SKM-1 (cell line): Measurements from ENCODE around the gene UTF1.
"Not testable (repeated sequence)": the region's sequence is repeated elsewhere in the genome, so short reads cannot be mapped to it uniquely, and the experiment has no call there.

Experiments
- DNase-seq: peaks from one replicate; lab custom pipeline; 2025; ENCODE audit not compliant: unreplicated experiment; lab: John Stamatoyannopoulos, UW

UTF1 gene

DNA sequence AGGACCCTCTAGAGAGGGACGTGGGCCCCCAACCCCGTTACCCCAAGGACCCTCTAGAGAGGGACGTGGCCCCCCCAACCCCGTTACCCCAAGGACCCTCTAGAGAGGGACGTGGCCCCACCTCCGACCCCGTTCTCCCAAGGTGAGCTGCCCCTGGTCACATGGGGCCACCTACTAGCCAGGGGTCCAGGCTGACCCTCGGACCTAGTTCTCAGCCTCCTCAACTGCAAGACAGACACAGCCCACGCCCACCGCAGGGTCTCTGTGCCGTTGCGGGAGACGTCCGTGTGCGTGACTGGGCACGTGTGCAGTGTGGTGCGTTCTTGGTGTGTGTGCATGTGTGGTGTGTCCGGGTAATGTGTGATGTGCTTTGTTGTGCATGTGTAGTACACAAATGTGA lies 21.6 kb upstream of the UTF1 start:
- no peak for DNase-seq

DNA sequence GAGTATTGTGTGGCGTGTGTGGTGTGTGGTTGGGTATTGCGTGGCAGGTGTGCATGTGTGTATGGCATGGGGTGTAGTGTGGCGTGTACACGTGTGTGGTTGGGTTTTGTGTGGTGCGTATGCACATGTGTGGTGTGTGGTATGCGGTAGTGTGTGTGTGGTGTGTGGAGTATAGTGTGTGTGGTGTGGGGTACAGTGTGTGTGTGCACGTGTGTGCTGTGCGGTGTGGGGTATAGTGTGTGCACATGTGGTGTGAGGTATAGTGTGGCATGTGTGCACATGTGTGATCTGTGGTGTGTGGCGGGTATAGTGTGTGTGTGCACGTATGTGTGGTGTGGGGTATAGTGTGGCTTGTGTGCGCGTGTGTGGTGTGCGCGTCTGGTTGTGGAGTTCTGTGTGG lies 20.9 kb upstream of the UTF1 start:
- no peak for DNase-seq

DNA sequence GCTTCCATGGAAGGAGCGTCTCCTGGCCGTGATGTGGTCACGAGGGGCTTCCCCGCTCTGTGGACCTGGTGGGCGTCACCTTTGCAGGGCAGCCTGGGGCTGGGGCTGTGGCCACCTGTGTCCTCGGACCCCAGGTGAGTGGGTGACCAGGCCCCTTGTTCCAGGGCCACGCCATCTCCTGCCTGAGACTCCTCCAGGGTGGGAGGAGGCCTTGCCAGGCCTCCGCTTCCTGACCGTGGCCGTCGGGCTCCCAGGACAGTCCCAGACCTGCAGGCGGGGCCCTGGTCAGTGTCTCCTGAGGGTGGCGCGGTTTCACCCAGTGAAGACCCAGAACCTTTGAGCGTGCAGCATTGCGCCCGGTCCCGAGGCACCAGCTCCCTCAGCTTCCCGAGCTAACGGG lies 20.4 kb upstream of the UTF1 start:
- no peak for DNase-seq

DNA sequence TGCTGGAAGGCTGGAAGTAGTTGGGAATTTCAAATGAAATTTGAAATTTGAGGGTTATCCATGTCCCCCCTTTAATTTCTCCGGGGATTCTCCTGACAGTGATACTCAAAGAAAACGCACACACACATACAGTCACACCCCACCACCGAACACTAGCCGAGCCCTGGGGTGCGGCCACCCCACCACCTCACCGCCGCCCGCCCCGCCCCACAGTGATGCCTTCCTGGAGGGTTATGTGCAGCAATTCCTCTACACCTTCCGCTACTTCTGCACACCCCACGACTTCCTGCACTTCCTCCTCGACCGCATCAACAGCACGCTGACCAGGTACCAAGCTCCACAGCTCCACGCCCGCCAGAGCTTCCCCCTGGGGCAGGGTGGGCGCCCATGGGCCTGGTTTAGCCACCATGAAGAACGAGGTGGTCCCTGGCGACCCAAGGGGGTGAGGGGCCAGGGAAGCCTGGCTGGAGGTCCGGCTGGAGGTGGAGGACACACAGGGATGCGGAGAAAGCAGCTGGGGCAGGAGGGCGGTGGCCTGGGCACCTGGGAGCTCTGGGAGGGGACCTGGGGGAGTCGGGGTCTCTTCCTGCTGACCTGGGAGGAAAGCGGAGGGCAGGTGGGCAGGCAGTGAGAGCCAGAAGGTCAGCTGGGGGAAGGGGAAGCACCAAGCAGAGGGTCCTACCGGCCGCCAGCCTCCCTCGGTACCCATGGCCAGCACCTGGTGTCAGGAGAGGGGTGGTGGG lies 19.4 kb upstream of the UTF1 start:
- no peak for DNase-seq

DNA sequence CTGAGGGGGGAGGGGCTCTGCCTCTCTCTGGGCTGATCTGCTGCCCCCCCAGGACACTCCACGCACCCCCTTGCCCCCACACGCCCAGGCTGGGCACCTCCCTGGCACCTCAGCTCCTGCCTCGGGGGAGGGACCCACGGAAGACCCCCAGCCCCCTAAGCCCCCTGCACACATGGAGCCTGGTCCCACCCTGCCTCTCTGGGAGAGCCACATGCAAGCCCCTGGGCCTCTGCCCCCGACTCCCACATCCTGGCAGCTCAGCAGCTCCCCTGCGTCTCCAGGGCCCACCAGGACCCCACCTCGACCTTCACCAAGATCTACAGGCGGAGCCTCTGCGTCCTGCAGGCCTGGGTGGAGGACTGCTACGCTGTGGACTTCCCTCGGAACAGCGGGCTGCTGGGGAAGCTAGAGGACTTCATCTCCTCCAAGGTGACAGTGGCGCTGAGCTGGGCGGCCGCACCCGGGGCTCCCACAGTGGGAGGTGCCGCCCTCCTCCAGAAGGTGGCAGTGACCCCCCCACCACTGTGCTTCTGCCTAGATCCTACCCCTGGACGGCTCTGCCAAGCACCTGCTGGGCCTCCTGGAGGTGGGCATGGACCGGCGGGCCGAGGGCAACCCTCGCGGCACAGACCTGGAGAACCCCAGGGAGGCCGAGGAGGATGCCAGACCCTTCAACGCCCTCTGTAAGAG lies 18.7 kb upstream of the UTF1 start:
- DNase-seq, result no peak

DNA sequence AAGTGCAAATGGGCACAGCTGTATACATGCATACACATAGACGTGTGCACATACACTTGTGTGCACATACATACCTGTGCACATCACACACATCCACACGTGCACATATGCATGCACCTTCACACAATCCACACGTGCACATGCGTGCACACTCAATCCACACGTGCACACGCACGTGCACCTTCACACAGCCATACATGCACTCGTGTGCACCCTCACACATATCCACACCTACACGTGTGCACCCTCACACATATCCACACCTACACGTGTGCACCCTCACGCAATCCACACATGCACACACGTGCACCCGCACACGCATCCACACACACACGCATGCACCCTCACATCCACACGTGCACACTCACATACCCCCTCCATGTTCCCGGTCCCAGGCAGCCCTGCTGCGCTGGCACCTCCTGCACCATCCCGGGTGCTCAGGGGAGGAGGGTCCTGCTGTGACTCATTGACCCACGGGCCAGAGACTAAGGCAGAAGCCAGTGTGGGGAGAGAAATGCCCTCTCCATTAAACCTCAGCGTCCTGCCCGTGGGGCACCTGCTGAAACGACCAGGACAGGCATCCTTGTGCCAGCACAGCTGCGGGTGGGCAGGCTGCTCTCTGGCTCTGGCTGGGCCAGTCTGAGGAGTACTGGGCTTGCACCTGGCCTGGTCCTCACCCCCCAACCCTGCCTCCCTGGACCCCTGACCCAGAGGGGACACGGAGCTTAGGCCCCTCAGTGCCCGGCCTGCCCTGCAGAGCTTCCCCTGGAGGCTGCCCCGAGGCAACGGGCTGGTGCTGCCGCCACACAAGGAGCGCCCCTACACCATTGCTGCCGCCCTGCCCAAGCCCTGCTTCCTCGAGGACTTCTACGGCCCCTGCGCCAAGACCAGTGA lies 17.8 kb upstream of the UTF1 start:
- no peak for DNase-seq

DNA sequence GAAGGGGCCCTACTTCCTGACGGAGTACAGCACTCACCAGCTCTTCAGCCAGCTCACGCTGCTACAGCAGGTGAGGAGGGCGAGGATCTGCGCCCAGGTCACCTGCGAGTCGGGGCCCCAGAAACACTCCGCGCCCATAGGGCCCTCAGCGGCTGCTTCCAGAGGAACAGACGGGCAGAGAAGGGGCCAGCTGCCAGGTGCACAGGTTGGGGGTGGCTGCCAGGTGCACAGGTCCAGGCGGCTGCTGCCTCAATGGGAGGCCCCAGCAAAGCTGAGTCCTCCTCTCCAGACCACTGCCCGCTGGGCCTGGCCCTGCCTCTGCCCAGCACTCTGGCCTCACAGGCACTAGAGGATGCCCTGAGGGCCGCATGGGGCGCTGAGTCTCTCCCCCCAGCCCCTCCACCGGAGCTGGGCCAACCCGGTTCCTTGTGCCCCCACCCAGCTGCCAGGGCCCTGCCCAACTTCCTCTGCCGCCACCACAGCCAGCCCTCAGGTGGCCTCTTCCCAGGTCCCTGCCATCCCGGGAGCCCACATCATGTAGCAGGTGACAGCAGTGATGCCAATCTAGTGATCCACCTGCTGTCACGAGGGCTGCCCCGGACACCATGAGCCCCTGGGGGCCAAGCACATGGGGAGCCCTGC lies 17.0 kb upstream of the UTF1 start:
- DNase-seq, result no peak

DNA sequence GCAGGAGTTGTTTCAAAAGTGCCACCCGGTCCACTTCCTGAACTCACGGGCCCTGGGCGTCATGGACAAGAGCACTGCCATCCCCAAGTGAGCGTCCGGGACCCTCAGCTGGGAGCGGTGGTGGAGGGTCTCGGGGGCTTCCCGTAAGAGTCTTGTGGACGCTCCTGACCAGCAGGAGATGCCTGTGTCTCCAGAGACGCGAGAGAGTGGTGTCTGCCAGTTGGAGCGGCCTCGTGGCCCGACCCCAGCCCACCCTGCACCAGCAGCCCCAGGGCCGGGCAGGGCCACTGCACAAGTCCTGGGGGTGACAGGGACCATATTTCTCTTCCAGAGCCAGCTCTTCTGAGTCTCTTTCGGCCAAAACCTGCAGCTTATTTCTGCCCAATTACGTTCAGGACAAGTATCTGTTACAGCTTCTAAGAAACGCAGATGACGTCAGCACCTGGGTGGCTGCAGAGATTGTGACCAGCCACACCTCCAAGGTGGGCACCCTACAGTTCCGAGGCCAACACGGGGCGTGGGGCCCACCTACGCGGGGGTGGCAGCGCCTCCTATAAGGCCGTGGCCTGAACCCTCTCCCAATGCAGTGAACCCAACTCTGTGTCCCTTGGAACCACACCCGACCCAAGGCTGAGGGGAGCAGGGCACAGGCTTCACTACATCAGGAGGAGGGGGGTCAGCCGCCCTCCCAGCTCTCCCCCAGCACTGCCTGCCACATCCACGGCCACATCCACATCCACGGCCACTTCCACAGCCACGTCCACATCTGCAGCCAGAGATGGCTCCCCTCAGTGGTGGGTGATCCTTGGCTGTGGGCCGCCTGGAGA lies 16.2 kb upstream of the UTF1 start:
- no peak for DNase-seq

DNA sequence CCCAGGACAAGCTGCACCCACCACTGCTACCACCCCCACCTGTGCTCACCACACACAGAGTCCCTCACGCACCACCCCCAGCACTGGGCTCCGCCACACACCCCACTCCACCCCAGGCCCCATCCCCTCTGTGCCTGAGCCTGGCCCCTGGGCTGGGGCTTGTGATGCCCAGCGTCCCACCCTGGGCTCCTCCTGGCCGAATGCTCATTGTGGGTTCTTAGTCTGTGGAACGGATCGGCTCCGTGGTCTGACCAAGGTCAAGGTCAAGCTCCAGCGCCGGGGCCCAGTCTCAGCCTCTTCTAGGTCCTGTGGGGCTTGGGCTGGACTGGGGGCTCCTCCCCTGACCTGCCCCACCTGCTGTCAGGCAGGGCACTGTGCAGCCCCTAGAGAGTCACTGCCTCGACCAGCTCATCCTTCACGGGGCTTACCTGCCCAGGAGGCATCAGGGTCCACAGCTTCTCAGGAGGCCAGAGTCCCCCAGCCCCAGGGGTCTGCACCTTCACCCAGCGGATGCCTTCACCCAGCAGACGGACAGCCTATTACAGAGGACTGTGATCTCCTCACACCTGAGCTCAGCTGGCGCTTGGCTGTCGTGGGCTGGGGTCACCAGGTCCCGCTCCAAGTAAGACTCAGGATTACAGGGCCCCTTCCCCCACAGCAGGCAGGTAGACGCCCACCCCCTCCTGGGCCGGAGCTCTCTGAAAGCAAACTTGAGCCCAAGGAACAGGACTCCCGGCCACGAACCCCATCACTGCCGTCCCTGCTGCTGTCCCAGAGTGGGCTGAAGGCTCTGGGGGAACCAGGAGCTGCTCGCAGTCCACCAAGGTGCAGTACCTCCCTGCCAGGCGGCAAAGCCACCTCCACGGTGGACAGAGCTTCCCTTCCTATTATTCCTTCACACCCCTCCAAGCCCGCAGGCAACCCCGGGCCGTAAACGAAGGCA lies 15.3 kb upstream of the UTF1 start:
- DNase-seq, result no peak

DNA sequence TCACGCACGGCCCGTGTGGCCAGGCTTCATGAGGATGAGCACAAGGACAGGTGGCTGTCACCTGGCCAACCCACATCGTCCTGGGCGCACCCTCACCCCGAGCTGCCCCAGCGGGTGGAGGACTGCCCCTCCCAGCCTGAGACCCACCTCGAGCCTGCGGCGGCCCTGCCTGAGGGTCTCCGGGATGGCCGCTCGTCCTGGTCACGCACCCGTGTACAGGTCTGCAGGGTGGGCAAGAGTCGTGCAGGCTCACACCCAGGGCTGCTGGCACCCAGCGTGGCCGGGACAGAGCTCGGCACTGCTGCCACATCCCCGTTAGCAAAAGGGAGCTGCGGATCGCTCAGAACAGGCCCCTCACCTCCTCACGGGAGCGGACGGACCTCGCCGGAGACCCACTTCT lies 14.4 kb upstream of the UTF1 start:
- DNase-seq, result no peak

DNA sequence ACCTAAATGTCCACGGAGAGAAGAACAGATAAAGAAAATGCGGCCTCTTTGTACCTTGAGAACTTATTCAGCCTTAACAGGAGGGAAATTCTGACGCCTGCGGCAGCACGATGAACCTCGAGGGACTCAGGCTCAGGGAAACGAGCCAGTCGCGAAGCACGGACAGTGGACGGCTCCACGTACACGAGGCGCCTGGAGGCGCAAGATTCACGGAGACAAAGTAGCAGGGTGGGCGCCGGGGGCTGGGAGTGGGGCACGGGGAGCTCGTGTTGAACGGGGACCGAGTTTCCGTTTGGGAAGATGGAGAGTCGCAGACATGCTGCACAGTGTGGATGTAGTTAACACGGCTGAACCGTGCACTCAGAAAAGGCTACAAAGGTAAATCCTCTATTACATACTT lies 13.2 kb upstream of the UTF1 start:
- no peak for DNase-seq

DNA sequence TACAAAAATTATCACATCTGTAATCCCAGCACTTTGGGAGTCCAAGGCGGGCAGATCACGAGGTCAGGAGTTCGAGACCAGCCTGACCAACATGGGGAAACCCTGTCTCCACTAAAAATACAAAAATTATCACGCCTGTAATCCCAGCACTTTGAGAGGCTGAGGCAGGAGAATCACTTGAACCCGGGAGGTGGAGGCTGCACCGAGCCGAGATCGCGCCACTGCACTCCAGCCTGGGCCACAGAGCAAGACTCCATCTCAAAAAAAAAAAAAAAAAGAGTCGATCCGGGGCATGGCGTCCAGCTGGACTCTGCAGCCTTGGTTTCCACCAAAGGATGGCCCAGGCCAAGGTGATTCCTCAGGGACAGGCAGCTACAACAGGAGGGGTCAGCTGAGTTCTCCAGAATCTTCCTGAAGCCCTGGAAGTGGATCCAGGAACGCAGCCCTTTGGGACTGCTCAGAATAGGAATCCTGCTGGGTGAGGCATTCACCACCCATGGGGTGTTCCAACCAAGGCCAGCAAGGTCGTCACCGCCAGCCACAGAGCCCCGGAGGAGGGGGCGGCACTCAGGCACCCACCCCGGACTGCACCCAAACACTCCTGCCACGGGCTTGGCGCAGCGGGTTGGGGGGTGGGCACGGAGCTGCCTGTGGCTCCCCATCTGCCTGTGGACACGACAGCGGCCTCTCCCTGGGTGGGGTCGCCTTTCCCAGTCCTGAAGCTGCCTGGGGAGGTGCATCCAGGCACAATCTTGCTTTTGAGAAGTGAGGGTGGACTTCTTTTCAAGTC lies 12.0 kb upstream of the UTF1 start:
- DNase-seq, result no peak

DNA sequence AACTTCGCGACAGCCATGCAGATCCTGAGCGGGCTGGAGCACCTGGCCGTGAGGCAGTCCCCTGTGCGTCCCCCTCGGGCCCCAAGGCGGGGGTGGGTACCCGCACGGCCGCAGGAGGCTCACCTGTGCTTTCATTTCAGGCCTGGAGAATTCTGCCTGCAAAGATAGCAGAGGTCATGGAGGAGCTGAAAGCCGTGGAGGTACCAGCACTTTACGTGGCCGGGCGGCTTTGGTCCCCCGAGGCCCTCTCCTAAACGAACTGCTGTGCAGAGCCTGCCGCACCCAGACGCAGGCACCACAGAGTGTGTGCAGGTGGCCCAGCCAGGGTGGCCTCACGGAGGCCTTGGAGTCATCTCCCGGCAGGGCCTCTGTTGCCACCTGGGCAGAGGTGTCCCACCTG lies 11.1 kb upstream of the UTF1 start:
- no peak for DNase-seq

DNA sequence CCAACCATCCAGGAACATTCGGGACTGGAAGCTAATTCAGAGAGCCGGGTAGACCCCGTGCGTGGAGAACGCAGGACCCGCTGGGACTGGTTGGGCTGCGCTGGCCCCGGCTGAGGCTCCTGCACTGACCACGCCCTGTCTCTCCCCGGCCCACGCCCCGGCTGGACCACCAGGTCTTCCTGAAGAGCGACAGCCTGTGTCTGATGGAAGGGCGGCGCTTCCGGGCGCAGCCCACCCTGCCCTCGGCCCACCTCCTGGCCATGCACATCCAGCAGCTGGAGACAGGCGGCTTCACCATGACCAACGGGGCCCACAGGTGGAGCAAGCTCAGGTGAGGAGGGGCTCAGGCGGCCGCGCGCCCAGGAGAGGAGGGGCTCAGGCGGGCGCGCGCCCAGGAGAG lies 10.2 kb upstream of the UTF1 start:
- DNase-seq, result no peak

DNA sequence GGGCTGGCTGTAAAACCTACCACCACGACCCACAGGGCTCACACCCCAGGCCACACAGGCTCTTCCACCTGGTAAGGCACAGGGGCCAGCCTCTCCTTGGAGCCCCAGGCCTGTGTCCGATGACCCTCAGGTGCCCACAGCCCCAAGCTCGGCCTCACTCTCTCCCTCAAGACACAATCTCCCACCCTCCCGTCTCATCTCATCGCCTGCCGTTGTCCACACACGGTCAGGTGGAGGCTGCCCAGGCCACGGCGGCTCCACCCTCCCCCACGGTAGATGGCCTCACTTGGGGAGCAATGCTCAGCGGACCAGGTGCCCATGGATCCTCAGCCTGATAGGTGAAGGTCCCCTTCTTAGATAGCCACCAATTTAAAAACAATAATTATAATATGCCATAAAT lies 8.7 kb upstream of the UTF1 start:
- no peak for DNase-seq

DNA sequence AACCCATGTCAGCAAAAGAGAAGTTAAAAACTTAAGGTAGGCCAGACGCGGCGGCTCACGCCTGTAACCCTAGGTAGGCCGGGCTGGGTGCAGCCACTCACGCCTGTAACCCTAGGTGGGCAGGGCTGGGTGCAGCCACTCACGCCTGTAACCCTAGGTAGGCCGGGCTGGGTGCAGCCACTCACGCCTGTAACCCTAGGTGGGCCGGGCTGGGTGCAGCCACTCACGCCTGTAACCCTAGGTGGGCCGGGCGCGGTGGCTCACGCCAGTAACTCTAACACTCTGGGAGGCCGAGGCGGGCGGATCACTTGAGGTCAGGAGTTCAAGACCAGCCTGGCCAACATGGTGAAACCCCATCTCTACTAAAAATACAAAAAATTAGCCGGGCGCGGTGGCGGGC lies 8.3 kb upstream of the UTF1 start:
- not testable (repeated sequence) for DNase-seq

DNA sequence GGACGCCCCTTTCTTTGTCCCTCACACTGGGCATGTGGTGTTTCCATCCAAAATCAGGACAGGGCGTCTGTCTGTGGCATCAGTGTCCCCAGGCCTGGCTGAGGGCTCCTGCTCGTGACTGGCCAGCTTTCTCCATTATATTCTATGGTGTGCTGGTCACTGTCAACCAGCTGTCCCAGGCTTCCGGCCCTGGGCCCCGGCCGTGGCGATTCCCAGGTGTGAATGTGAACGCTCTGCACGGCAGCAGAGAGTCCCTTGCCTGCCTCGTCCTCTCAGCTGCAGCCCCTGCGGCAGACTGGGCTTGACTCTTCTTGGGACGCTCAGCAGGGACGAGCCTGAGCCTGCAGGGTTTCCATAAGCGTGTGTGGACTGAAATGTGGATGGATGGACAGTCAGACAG lies 5.9 kb upstream of the UTF1 start:
- no peak for DNase-seq

DNA sequence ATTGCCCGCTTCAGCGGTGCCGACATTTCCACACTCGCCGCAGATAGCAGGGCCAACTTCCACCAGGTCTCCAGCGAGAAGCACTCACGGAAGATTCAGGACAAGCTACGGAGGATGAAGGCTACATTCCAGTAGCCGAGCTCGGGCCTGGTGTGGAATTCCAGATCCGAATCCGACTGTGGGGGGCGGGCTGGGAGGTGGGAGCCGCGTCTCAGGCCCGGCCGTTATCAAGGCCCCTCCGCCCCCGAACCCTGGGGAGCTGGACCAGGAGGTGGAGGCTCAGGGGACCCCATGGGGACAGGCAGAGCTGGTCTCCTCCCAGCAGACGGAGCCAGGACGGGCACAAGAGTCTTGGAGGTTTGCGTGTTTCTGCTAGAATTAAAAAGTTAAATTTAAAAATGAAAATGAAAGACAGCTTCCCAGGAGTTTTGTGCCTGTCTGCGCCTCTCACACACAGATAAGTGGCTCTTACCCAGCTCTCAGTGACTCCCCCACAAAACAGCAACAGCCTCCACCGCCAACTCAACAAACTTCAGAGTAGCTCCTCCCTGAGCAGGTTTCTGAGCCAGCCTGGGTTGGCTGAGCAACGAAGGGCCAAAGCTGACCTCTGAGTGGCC lies 5.2 kb upstream of the UTF1 start:
- no peak for DNase-seq
